ENCODE data around the gene DAZAP1.
A peak's percentile ranks its signal among the peaks of the same experiment; 100 is the strongest.

The DAZAP1 gene

GRCh38 chr19:1377176-1377964, 30.0 kb upstream of the DAZAP1 start:
- DNase-seq: no peak

- no peak for DNase-seq
Measured at GRCh38 chr19:1377965-1378785, 29.2 kb upstream of the DAZAP1 start.

- DNase-seq: no peak
Measured at GRCh38 chr19:1379126-1379905, 28.1 kb upstream of the DAZAP1 start.

GRCh38 chr19:1379961-1380489, 27.4 kb upstream of the DAZAP1 start:
- no peak for DNase-seq

GRCh38 chr19:1382250-1382649, 25.1 kb upstream of the DAZAP1 start:
- no peak for DNase-seq

- DNase-seq: no peak
Measured at GRCh38 chr19:1383017-1383311, 24.4 kb upstream of the DAZAP1 start.

GRCh38 chr19:1383312-1384084, 23.9 kb upstream of the DAZAP1 start, which contains the start of gene NDUFS7:
NDUFS7 (plus strand) TSS chr19:1383907; CDS start chr19:1383927, 20 bp downstream.
- peak; percentile 94 to 99 (median 99) for DNase-seq

- DNase-seq: no peak
Measured at GRCh38 chr19:1384085-1384462, 23.3 kb upstream of the DAZAP1 start.

GRCh38 chr19:1384478-1385110, 22.8 kb upstream of the DAZAP1 start:
- DNase-seq: no peak

- DNase-seq: no peak
Measured at GRCh38 chr19:1385816-1386215, 21.6 kb upstream of the DAZAP1 start.

GRCh38 chr19:1386945-1387683, 20.3 kb upstream of the DAZAP1 start:
- no peak for DNase-seq

GRCh38 chr19:1387684-1388636, 19.4 kb upstream of the DAZAP1 start:
- DNase-seq: no peak

GRCh38 chr19:1388637-1389026, 18.8 kb upstream of the DAZAP1 start:
- DNase-seq: no peak

- DNase-seq: no peak
Measured at GRCh38 chr19:1389033-1389940, 18.1 kb upstream of the DAZAP1 start.

- no peak for DNase-seq
Measured at GRCh38 chr19:1390890-1391423, 16.4 kb upstream of the DAZAP1 start.

- DNase-seq: no peak
Measured at GRCh38 chr19:1392407-1392806, 15.0 kb upstream of the DAZAP1 start.

GRCh38 chr19:1392939-1393530, 14.4 kb upstream of the DAZAP1 start:
- no peak for DNase-seq

- DNase-seq: no peak
Measured at GRCh38 chr19:1393841-1394240, 13.5 kb upstream of the DAZAP1 start.

Measured in activated naive CD4-positive, alpha-beta T cell (primary cell).